ENCODE results near the gene CLEC17A. TPM values are rescaled to one million over a fixed set of nuclear protein-coding genes. Genes with fewer than 3 reads are reported as not detected.
"Not testable (repeated sequence)": the region's sequence is repeated elsewhere in the genome, so short reads cannot be mapped to it uniquely, and the experiment has no call there.

The CLEC17A gene
- total and polyA plus RNA-seq, 2 of the 13 experiments (the other 11 are each of a cell fraction or from before 2014, with no cell fraction given), result not detected

GRCh38 chr19:14624491-14624890 is 41.6 kb downstream of the CLEC17A start:
- not testable (repeated sequence) for FAIRE-seq; ATAC-seq; H3K4me3 ChIP-seq (replicated peaks in 1 of 3; ENCODE audit: insufficient read depth in 1 of 3, low read depth in 2 of 3, low read length in 3 of 3)

DNA sequence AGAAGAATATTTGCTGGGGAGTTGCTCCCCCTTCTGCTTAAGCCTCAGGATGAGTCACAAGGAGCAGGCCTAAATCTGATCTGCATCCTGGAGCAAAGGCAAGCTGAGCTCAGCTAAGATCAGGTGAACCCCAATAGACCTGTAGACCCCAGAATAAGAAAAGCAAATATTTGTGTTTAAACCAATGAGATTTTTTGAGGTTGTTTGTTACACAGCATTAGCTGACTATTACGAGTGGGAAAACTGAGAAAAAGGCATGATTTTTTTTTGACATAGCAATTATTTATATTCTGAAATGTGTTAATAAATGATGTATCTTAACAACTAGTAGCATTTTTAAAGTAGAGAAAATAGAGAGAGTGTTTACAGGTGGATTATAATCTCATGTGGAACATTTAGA is 46.7 kb downstream of the CLEC17A start:
- BruUV-seq (replicated peaks), result no TSS peak
- no peak for TF ChIP-seq ZNF251 (CRISPR knock-in tag; IDR thresholded peaks at IDR 0.05)
- TF ChIP-seq RBAK (CRISPR knock-in tag; IDR thresholded peaks at IDR 0.05), result peak; percentile 63; the same call in 1 of the 2 replicates
- Histone ChIP-seq H3K4me3 (replicated peaks in 1 of 3; ENCODE audit: insufficient read depth in 1 of 3, low read depth in 2 of 3, low read length in 3 of 3) (no peak overlapping the region), H3K79me2 (ENCODE audit: insufficient read depth, low read length) (no peaks in the 10 kb centered on the region), H3K9me3 (ENCODE audit: low read length) (no peaks in the 10 kb centered on the region), H3K36me3 (replicated peaks in 1 of 2; ENCODE audit: control insufficient read depth in 1 of 2, insufficient read depth in 2 of 2, low read length in 2 of 2) (no peaks in the 10 kb centered on the region), H3K27ac (ENCODE audit: extremely low read length, insufficient read depth, low read length) (no peak overlapping the region), H3K9ac (ENCODE audit: insufficient read depth, low read depth, low read length) (no peak overlapping the region), H3K4me1 (ENCODE audit: insufficient read depth, low read length) (no peaks in the 10 kb centered on the region), H2AFZ (ENCODE audit: low read length) (no peak overlapping the region), H3K4me2 (ENCODE audit: low read depth, low read length) (no peak overlapping the region), H3K27me3 (ENCODE audit: control insufficient read depth in 1 of 2, insufficient read depth in 2 of 2, low read length in 2 of 2) (no peaks in the 10 kb centered on the region; a peak in 2 of 5 replicates), H4K20me1 (ENCODE audit: insufficient read depth, low read length) (no peaks in the 10 kb centered on the region)
- POLR2A ChIA-PET, result no interaction called here
- WGBS (ENCODE audit: low lambda C conversion rate), result 30% methylated on average over 1 of the region's 1 CpG
- ATAC-seq, result no peak
- CTCF ChIA-PET (ENCODE audit: low intra/inter-chr PET ratio, low total read pairs), result no interaction called here
- no peak for FAIRE-seq
- DNase-seq (ENCODE audit: low spot score), result no peak
- intact Hi-C loops (cut with micrococcal nuclease; ENCODE audit: unreplicated experiment), result no loop called here
- in situ Hi-C loops (cut with HindIII; ENCODE audit: extremely low pct_ligation_motif_present, low pct_unique_long_range_greater_than_20kb), result no loop called here

More at GRCh38 chr19:14624491-14624890, 41.6 kb downstream of the CLEC17A start:
- H2AFZ ChIP-seq (ENCODE audit: low read length); CTCF ChIA-PET (ENCODE audit: low intra/inter-chr PET ratio, low total read pairs); H3K4me2 ChIP-seq (ENCODE audit: low read depth, low read length); H3K27me3 ChIP-seq (ENCODE audit: control insufficient read depth in 1 of 2, insufficient read depth in 2 of 2, low read length in 2 of 2); POLR2A ChIA-PET; DNase-seq (ENCODE audit: low spot score); intact Hi-C loops (cut with micrococcal nuclease; ENCODE audit: unreplicated experiment); H3K36me3 ChIP-seq (replicated peaks in 1 of 2; ENCODE audit: control insufficient read depth in 1 of 2, insufficient read depth in 2 of 2, low read length in 2 of 2); H3K79me2 ChIP-seq (ENCODE audit: insufficient read depth, low read length); H3K9ac ChIP-seq (ENCODE audit: insufficient read depth, low read depth, low read length); H3K9me3 ChIP-seq (ENCODE audit: low read length); H3K27ac ChIP-seq (ENCODE audit: extremely low read length, insufficient read depth, low read length); BruUV-seq (replicated peaks); H4K20me1 ChIP-seq (ENCODE audit: insufficient read depth, low read length); in situ Hi-C loops (cut with HindIII; ENCODE audit: extremely low pct_ligation_motif_present, low pct_unique_long_range_greater_than_20kb); H3K4me1 ChIP-seq (ENCODE audit: insufficient read depth, low read length): not testable (repeated sequence)
- WGBS (ENCODE audit: low lambda C conversion rate), result 60% methylated on average over 6 of the region's 6 CpGs

DNA sequence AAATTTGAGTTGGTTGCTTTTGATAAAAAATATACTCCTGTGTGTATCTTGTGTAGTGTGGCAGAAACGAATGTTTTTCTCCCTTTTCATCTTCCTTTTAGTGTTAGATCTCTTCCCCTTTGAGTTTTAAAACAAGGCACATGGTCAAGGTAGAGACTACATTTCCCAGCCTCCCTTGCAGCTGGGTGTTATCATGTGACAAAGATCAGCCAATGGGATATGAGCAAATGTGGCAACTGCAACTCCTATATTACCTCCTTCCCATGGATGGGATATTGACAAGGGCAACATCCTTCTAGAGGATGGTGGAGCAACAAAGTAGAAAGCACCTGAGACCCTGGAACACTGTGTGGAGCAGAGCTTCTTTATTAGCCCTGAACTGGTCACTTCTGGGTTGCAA is 49.4 kb downstream of the CLEC17A start:
- no peaks in the 10 kb centered on the region for H4K20me1 ChIP-seq (ENCODE audit: insufficient read depth, low read length)
- no TSS peak for BruUV-seq (replicated peaks)
- in situ Hi-C loops (cut with HindIII; ENCODE audit: extremely low pct_ligation_motif_present, low pct_unique_long_range_greater_than_20kb), result no loop called here
- H3K79me2 ChIP-seq (ENCODE audit: insufficient read depth, low read length), result no peaks in the 10 kb centered on the region
- DNase-seq (ENCODE audit: low spot score) (peak; percentile 32), ATAC-seq (no peak), FAIRE-seq (peak; percentile 59)
- WGBS (ENCODE audit: low lambda C conversion rate), result 0% methylated on average over 1 of the region's 1 CpG
- no peak overlapping the region for H3K27ac ChIP-seq (ENCODE audit: extremely low read length, insufficient read depth, low read length)
- POLR2A ChIA-PET, result no interaction called here
- no peak overlapping the region for H3K4me3 ChIP-seq (replicated peaks in 1 of 3; ENCODE audit: insufficient read depth in 1 of 3, low read depth in 2 of 3, low read length in 3 of 3)
- intact Hi-C loops (cut with micrococcal nuclease; ENCODE audit: unreplicated experiment), result no loop called here
- no peak overlapping the region for H3K4me2 ChIP-seq (ENCODE audit: low read depth, low read length)
- no peak overlapping the region for H3K9ac ChIP-seq (ENCODE audit: insufficient read depth, low read depth, low read length)
- no peaks in the 10 kb centered on the region for H3K4me1 ChIP-seq (ENCODE audit: insufficient read depth, low read length)
- H3K9me3 ChIP-seq (ENCODE audit: low read length), result no peaks in the 10 kb centered on the region
- no peaks in the 10 kb centered on the region for H3K36me3 ChIP-seq (replicated peaks in 1 of 2; ENCODE audit: control insufficient read depth in 1 of 2, insufficient read depth in 2 of 2, low read length in 2 of 2)
- H3K27me3 ChIP-seq (ENCODE audit: control insufficient read depth in 1 of 2, insufficient read depth in 2 of 2, low read length in 2 of 2), result no peaks in the 10 kb centered on the region; a peak in 1 of 5 replicates
- CTCF ChIA-PET (ENCODE audit: low intra/inter-chr PET ratio, low total read pairs), result no interaction called here
- H2AFZ ChIP-seq (ENCODE audit: low read length), result no peak overlapping the region
- no peak for TF ChIP-seq ZZZ3 (CRISPR knock-in tag; IDR thresholded peaks at IDR 0.05; ENCODE audit: borderline replicate concordance)
- TF ChIP-seq USF2 (IDR thresholded peaks at IDR 0.05; ENCODE audit: low read depth, low read length), result 0 out of 2 replicates have a peak, but pooled peaks have one; percentile 11
- TF ChIP-seq USF2 (CRISPR knock-in tag; IDR thresholded peaks at IDR 0.05; ENCODE audit: borderline replicate concordance), result peak; percentile 66; the same call in 1 of the 2 replicates
- TF ChIP-seq THAP11 (CRISPR knock-in tag; IDR thresholded peaks at IDR 0.05), result peak; percentile 97
- no peak for TF ChIP-seq ARNT2 (CRISPR knock-in tag; IDR thresholded peaks at IDR 0.05; ENCODE audit: low read depth)
- peak; percentile 81 for TF ChIP-seq NFYC (CRISPR knock-in tag; IDR thresholded peaks at IDR 0.05)
- peak; percentile 28; the same call in 1 of the 2 replicates for TF ChIP-seq CREM (IDR thresholded peaks at IDR 0.05)
- no peak for TF ChIP-seq CREM (CRISPR knock-in tag; IDR thresholded peaks at IDR 0.05)
- TF ChIP-seq GATA4 (IDR thresholded peaks at IDR 0.05; ENCODE audit: borderline replicate concordance, low read depth), result no peak
- TF ChIP-seq ZNF143 (CRISPR knock-in tag; IDR thresholded peaks at IDR 0.05), result peak; percentile 87
- peak; percentile 65 for TF ChIP-seq NFYB (CRISPR knock-in tag; IDR thresholded peaks at IDR 0.05)
